WTC11 (cell line): ENCODE results near the gene C1orf167. TPM values are rescaled to one million over a fixed set of nuclear protein-coding genes. Genes with fewer than 3 reads are reported as not detected.

ENCODE experiments used
- ATAC-seq: fragments of 200-7000 bp; cut with Tn5 transposase; 2 replicates; pipeline ENCODE4 v1.10.0; 2021; ENCODE audit warnings: mild to moderate bottlenecking, moderate library complexity
- CTCF ChIA-PET: fragments of 300-600 bp; sonication (Branson Sonifier 250); formaldehyde crosslinking; loops from one replicate; lab custom pipeline; 2021; ENCODE audit warnings: antibody characterized with exemption; lab: Charles Lee
- POLR2A ChIA-PET: fragments of 350-600 bp; sonication (Branson Sonifier 250); formaldehyde crosslinking; loops from one replicate; lab custom pipeline; 2021; ENCODE audit warnings: antibody characterized with exemption; lab: Charles Lee
- DNase-seq: peaks from one replicate; pipeline ENCODE4 v3.0.0; 2021; ENCODE audit warnings: low spot score
- H3K27ac Mint-ChIP-seq: 2 replicates; pipeline ENCODE4 v1.8.0; 2021; ENCODE audit warnings: mixed read lengths
- H3K27me3 Mint-ChIP-seq: 2 replicates; pipeline ENCODE4 v1.8.0; 2021; ENCODE audit warnings: low read depth, mild to moderate bottlenecking, moderate library complexity, mixed read lengths
- H3K36me3 Mint-ChIP-seq: 2 replicates; pipeline ENCODE4 v1.8.0; 2021; ENCODE audit warnings: mixed read lengths
- H3K4me1 Mint-ChIP-seq: 2 replicates; pipeline ENCODE4 v1.8.0; 2022; ENCODE audit warnings: mixed read lengths
- H3K4me3 Mint-ChIP-seq: 2 replicates; pipeline ENCODE4 v1.8.0; 2021; ENCODE audit warnings: mild to moderate bottlenecking, moderate library complexity, mixed read lengths
- H3K9me3 Mint-ChIP-seq: 2 replicates; pipeline ENCODE4 v1.8.0; 2021; ENCODE audit warnings: mixed read lengths
- ATF1 ChIP-seq: sonication (generic); formaldehyde crosslinking; IDR thresholded peaks from 2 replicates; pipeline ENCODE4 v1.8.1; 2023; ENCODE audit warnings: mild to moderate bottlenecking, moderate library complexity, missing genetic modification reagents
- ELF4 ChIP-seq: sonication (generic); formaldehyde crosslinking; IDR thresholded peaks from 2 replicates; pipeline ENCODE4 v1.8.1; 2022; ENCODE audit warnings: low read depth, mild to moderate bottlenecking, moderate library complexity, missing genetic modification reagents
- HMGA2 ChIP-seq: fragments of 250-450 bp; sonication (Bioruptor Pico); IDR thresholded peaks from 2 replicates; pipeline ENCODE4 v1.4.0; 2021; ENCODE audit warnings: mild to moderate bottlenecking, moderate library complexity
- JAZF1 ChIP-seq: fragments of 250-450 bp; sonication (Bioruptor Pico); IDR thresholded peaks from 2 replicates; pipeline ENCODE4 v1.9.0; 2021; ENCODE audit warnings: moderate library complexity, mild to moderate bottlenecking, inconsistent platforms
- RELA ChIP-seq: sonication (generic); formaldehyde crosslinking; IDR thresholded peaks from 2 replicates; pipeline ENCODE4 v1.8.1; 2022; ENCODE audit warnings: missing genetic modification reagents, mild to moderate bottlenecking, borderline replicate concordance
- TCF7 ChIP-seq: sonication (generic); formaldehyde crosslinking; IDR thresholded peaks from 2 replicates; pipeline ENCODE4 v1.8.0; 2022; ENCODE audit warnings: mild to moderate bottlenecking, low read depth, missing genetic modification reagents, moderate library complexity
- TEAD1 ChIP-seq: sonication (generic); formaldehyde crosslinking; IDR thresholded peaks from 2 replicates; pipeline ENCODE4 v1.8.0; 2022; ENCODE audit warnings: mild to moderate bottlenecking, missing genetic modification reagents
- total RNA-seq: library from RNA; stranded (reverse); gene quantifications from 3 replicates; pipeline ENCODE4 v1.2.3, GENCODE V29; 2021
- TF ChIP-seq, protein P1 (sequence below): sonication (generic); formaldehyde crosslinking; IDR thresholded peaks from 2 replicates; pipeline ENCODE4 v1.8.1; 2023; ENCODE audit warnings: mild to moderate bottlenecking, missing genetic modification reagents, borderline replicate concordance
- TF ChIP-seq, protein P2 (sequence below): sonication (generic); formaldehyde crosslinking; IDR thresholded peaks from 2 replicates; pipeline ENCODE4 v1.8.0; 2022; ENCODE audit warnings: mild to moderate bottlenecking, missing genetic modification reagents
- TF ChIP-seq, protein P3 (sequence below): sonication (generic); formaldehyde crosslinking; IDR thresholded peaks from 2 replicates; pipeline ENCODE4 v1.8.1; 2022; ENCODE audit warnings: mild to moderate bottlenecking, missing genetic modification reagents, moderate library complexity, borderline replicate concordance
- TF ChIP-seq, protein P4 (sequence below): sonication (generic); formaldehyde crosslinking; IDR thresholded peaks from 2 replicates; pipeline ENCODE4 v1.8.1; 2023; ENCODE audit warnings: mild to moderate bottlenecking, missing genetic modification reagents, moderate library complexity
- TF ChIP-seq, protein P5 (sequence below): fragments of 250-450 bp; sonication (Bioruptor Pico); IDR thresholded peaks from 2 replicates; pipeline ENCODE4 v1.9.0; 2021; ENCODE audit warnings: moderate library complexity, mild to moderate bottlenecking, inconsistent platforms, borderline replicate concordance
- TF ChIP-seq, protein P6 (sequence below): sonication (generic); formaldehyde crosslinking; IDR thresholded peaks from 2 replicates; pipeline ENCODE4 v1.8.0; 2023; ENCODE audit warnings: missing genetic modification reagents, mild to moderate bottlenecking, borderline replicate concordance
- TF ChIP-seq, protein P7 (sequence below): sonication (generic); formaldehyde crosslinking; IDR thresholded peaks from 2 replicates; pipeline ENCODE4 v1.8.1; 2023; ENCODE audit warnings: mild to moderate bottlenecking, missing genetic modification reagents
- TF ChIP-seq, protein P8 (sequence below): fragments of 250-450 bp; sonication (Bioruptor Pico); IDR thresholded peaks from 2 replicates; pipeline ENCODE4 v2.1.2; 2022; ENCODE audit warnings: mild to moderate bottlenecking, moderate library complexity
- TF ChIP-seq, protein P9 (sequence below): sonication (generic); formaldehyde crosslinking; conservative IDR thresholded peaks from 2 replicates; pipeline ENCODE4 v1.8.1; 2022; ENCODE audit warnings: mild to moderate bottlenecking, missing genetic modification reagents

Gene C1orf167
- total RNA-seq, 1 experiment from 2014 or later, result 1.2 TPM

DNA sequence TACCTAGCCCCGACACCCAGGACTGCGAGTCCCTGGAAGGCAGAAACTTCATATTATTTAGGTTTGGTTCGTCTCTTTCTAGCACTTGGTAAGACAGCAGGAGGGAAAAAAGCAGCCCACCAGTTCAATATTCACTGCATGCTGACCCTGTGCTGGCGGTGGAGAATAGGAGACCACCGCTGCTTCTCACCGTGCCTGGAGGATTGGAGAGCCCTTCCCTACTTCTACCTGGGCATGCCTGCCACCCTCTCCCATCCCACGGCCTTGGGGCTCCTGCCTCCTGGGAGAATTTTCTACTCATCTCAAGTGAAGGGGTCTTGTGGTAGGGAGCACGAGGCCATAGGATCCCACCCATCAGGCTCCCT, 38.4 kb downstream of the C1orf167 start (continued):
- TF ChIP-seq TEAD1 (CRISPR knock-in tag), result no peak
- TF ChIP-seq JAZF1 (CRISPR knock-in tag), result no peak
- TF ChIP-seq, protein P1, sequence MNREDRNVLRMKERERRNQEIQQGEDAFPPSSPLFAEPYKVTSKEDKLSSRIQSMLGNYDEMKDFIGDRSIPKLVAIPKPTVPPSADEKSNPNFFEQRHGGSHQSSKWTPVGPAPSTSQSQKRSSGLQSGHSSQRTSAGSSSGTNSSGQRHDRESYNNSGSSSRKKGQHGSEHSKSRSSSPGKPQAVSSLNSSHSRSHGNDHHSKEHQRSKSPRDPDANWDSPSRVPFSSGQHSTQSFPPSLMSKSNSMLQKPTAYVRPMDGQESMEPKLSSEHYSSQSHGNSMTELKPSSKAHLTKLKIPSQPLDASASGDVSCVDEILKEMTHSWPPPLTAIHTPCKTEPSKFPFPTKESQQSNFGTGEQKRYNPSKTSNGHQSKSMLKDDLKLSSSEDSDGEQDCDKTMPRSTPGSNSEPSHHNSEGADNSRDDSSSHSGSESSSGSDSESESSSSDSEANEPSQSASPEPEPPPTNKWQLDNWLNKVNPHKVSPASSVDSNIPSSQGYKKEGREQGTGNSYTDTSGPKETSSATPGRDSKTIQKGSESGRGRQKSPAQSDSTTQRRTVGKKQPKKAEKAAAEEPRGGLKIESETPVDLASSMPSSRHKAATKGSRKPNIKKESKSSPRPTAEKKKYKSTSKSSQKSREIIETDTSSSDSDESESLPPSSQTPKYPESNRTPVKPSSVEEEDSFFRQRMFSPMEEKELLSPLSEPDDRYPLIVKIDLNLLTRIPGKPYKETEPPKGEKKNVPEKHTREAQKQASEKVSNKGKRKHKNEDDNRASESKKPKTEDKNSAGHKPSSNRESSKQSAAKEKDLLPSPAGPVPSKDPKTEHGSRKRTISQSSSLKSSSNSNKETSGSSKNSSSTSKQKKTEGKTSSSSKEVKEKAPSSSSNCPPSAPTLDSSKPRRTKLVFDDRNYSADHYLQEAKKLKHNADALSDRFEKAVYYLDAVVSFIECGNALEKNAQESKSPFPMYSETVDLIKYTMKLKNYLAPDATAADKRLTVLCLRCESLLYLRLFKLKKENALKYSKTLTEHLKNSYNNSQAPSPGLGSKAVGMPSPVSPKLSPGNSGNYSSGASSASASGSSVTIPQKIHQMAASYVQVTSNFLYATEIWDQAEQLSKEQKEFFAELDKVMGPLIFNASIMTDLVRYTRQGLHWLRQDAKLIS (CRISPR knock-in tag), result no peak
- TF ChIP-seq, protein P2, sequence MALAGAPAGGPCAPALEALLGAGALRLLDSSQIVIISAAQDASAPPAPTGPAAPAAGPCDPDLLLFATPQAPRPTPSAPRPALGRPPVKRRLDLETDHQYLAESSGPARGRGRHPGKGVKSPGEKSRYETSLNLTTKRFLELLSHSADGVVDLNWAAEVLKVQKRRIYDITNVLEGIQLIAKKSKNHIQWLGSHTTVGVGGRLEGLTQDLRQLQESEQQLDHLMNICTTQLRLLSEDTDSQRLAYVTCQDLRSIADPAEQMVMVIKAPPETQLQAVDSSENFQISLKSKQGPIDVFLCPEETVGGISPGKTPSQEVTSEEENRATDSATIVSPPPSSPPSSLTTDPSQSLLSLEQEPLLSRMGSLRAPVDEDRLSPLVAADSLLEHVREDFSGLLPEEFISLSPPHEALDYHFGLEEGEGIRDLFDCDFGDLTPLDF (CRISPR knock-in tag), result no peak
- TF ChIP-seq, protein P3, sequence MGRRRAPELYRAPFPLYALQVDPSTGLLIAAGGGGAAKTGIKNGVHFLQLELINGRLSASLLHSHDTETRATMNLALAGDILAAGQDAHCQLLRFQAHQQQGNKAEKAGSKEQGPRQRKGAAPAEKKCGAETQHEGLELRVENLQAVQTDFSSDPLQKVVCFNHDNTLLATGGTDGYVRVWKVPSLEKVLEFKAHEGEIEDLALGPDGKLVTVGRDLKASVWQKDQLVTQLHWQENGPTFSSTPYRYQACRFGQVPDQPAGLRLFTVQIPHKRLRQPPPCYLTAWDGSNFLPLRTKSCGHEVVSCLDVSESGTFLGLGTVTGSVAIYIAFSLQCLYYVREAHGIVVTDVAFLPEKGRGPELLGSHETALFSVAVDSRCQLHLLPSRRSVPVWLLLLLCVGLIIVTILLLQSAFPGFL (CRISPR knock-in tag), result no peak
- no peak for TF ChIP-seq ATF1 (CRISPR knock-in tag)
- TF ChIP-seq RELA, result no peak
- TF ChIP-seq, protein P4, sequence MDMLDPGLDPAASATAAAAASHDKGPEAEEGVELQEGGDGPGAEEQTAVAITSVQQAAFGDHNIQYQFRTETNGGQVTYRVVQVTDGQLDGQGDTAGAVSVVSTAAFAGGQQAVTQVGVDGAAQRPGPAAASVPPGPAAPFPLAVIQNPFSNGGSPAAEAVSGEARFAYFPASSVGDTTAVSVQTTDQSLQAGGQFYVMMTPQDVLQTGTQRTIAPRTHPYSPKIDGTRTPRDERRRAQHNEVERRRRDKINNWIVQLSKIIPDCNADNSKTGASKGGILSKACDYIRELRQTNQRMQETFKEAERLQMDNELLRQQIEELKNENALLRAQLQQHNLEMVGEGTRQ (CRISPR knock-in tag), result no peak
- TF ChIP-seq TCF7 (CRISPR knock-in tag), result no peak
- TF ChIP-seq, protein P5, sequence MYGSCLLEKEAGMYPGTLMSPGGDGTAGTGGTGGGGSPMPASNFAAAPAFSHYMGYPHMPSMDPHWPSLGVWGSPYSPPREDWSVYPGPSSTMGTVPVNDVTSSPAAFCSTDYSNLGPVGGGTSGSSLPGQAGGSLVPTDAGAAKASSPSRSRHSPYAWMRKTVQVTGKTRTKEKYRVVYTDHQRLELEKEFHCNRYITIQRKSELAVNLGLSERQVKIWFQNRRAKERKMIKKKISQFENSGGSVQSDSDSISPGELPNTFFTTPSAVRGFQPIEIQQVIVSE (CRISPR knock-in tag), result no peak
- TF ChIP-seq, protein P6, sequence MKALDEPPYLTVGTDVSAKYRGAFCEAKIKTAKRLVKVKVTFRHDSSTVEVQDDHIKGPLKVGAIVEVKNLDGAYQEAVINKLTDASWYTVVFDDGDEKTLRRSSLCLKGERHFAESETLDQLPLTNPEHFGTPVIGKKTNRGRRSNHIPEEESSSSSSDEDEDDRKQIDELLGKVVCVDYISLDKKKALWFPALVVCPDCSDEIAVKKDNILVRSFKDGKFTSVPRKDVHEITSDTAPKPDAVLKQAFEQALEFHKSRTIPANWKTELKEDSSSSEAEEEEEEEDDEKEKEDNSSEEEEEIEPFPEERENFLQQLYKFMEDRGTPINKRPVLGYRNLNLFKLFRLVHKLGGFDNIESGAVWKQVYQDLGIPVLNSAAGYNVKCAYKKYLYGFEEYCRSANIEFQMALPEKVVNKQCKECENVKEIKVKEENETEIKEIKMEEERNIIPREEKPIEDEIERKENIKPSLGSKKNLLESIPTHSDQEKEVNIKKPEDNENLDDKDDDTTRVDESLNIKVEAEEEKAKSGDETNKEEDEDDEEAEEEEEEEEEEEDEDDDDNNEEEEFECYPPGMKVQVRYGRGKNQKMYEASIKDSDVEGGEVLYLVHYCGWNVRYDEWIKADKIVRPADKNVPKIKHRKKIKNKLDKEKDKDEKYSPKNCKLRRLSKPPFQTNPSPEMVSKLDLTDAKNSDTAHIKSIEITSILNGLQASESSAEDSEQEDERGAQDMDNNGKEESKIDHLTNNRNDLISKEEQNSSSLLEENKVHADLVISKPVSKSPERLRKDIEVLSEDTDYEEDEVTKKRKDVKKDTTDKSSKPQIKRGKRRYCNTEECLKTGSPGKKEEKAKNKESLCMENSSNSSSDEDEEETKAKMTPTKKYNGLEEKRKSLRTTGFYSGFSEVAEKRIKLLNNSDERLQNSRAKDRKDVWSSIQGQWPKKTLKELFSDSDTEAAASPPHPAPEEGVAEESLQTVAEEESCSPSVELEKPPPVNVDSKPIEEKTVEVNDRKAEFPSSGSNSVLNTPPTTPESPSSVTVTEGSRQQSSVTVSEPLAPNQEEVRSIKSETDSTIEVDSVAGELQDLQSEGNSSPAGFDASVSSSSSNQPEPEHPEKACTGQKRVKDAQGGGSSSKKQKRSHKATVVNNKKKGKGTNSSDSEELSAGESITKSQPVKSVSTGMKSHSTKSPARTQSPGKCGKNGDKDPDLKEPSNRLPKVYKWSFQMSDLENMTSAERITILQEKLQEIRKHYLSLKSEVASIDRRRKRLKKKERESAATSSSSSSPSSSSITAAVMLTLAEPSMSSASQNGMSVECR (CRISPR knock-in tag), result no peak
- TF ChIP-seq HMGA2, result no peak
- TF ChIP-seq, all 79 proteins: peak for 0

DNA sequence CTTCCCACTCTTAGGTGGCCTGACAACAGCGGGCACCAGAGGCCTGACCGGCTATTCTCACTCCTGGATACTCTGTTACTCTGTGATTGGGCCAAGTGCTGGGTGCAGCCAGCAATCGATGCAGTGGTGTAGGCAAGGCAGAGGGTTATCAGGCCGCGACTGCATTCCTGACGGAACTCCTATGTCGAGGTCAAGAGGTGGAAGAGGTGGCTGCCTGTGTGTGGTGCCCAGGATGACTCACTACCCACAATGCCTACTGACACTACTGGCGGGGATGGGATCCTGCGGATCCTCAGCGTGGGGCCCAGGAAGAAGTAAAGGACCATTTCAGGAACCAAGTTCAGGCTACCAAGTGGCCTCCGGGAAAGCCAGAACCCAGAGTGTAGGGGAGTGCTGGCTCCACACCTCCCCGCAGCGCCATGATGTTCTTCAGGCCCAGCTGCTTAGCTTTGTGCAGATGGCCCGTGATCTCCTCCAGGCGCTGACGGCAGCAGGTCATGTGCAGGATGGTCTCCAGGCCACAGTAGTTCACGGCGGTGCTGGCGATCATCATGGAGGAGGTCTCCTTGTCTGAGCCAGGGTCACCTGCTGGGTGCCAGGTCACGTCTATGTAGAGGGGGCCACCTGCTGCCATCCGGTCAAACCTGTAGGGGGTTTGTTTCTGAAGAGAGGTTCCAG, 38.9 kb downstream of the C1orf167 start:
- Mint-ChIP-seq H3K4me1 (peaks cover 33% of the 10 kb centered on the region), H3K36me3 (peaks cover 20% of the 10 kb centered on the region), H3K4me3 (no peak overlapping the region), H3K27me3 (no peaks in the 10 kb centered on the region), H3K27ac (no peak overlapping the region), H3K9me3 (no peaks in the 10 kb centered on the region)
- ChIA-PET POLR2A (no interaction called here), CTCF (interaction anchor here (4.3 kb wide), 1 partner anchor 15 kb away, joined by 98 read pairs; no protein-coding TSS in a partner anchor)
- DNase-seq, result no peak
- no peak for ATAC-seq
- TF ChIP-seq, protein P7, sequence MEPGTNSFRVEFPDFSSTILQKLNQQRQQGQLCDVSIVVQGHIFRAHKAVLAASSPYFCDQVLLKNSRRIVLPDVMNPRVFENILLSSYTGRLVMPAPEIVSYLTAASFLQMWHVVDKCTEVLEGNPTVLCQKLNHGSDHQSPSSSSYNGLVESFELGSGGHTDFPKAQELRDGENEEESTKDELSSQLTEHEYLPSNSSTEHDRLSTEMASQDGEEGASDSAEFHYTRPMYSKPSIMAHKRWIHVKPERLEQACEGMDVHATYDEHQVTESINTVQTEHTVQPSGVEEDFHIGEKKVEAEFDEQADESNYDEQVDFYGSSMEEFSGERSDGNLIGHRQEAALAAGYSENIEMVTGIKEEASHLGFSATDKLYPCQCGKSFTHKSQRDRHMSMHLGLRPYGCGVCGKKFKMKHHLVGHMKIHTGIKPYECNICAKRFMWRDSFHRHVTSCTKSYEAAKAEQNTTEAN (CRISPR knock-in tag), result no peak
- TF ChIP-seq, protein P8, sequence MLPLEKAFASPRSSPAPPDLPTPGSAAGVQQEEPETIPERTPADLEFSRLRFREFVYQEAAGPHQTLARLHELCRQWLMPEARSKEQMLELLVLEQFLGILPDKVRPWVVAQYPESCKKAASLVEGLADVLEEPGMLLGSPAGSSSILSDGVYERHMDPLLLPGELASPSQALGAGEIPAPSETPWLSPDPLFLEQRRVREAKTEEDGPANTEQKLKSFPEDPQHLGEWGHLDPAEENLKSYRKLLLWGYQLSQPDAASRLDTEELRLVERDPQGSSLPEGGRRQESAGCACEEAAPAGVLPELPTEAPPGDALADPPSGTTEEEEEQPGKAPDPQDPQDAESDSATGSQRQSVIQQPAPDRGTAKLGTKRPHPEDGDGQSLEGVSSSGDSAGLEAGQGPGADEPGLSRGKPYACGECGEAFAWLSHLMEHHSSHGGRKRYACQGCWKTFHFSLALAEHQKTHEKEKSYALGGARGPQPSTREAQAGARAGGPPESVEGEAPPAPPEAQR (CRISPR knock-in tag), result no peak
- TF ChIP-seq, protein P9, sequence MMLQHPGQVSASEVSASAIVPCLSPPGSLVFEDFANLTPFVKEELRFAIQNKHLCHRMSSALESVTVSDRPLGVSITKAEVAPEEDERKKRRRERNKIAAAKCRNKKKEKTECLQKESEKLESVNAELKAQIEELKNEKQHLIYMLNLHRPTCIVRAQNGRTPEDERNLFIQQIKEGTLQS, result no peak
- TF ChIP-seq ELF4, result no peak
